Measurements from ENCODE around the gene MBTPS1. TPM values are rescaled to one million over a fixed set of nuclear protein-coding genes. Genes with fewer than 3 reads are reported as not detected.

Gene MBTPS1
- total RNA-seq, 1 donor from 2014 or later: 95.6 TPM

GRCh38 chr16:84049403-84050060 lies 67.2 kb downstream of the MBTPS1 start:
- DNase-seq (ENCODE audit: low spot score in 2 of 2): no peak

GRCh38 chr16:84048871-84049270 lies 67.9 kb downstream of the MBTPS1 start:
- Histone ChIP-seq H3K4me3 (no peak overlapping the region), H3K4me1 (no peaks in the 10 kb centered on the region), H3K9me3 (no peaks in the 10 kb centered on the region), H3K27me3 (no peaks in the 10 kb centered on the region), H3K27ac (no peak overlapping the region), H3K36me3 (peaks cover 15 to 45% of the 10 kb centered on the region in 2 donors)
- no peak for TF ChIP-seq CTCF (IDR thresholded peaks at IDR 0.05)
- DNase-seq (ENCODE audit: low spot score in 2 of 2): no peak
- intact Hi-C loops (cut with DNase I): no loop called here

More at GRCh38 chr16:84049403-84050060, 67.2 kb downstream of the MBTPS1 start:
- Histone ChIP-seq H3K27me3 (no peaks in the 10 kb centered on the region), H3K27ac (no peak overlapping the region), H3K9me3 (no peaks in the 10 kb centered on the region), H3K4me1 (no peaks in the 10 kb centered on the region), H3K36me3 (peaks cover 21 to 51% of the 10 kb centered on the region in 2 donors), H3K4me3 (no peak overlapping the region)
- no peak for TF ChIP-seq CTCF (IDR thresholded peaks at IDR 0.05)
- intact Hi-C loops (cut with DNase I): no loop called here

- H3K36me3 ChIP-seq: peaks cover 14 to 39% of the 10 kb centered on the region in 2 donors
- intact Hi-C loops (cut with DNase I): no loop called here
- DNase-seq (ENCODE audit: low spot score in 2 of 2): no peak
Measured at GRCh38 chr16:84048270-84048669, 68.5 kb downstream of the MBTPS1 start.

GRCh38 chr16:84047626-84048025 lies 69.1 kb downstream of the MBTPS1 start:
- Histone ChIP-seq H3K4me1 (no peaks in the 10 kb centered on the region), H3K27ac (no peak overlapping the region), H3K27me3 (no peaks in the 10 kb centered on the region), H3K4me3 (no peak overlapping the region), H3K36me3 (peaks cover 12 to 32% of the 10 kb centered on the region in 2 donors), H3K9me3 (no peaks in the 10 kb centered on the region)
- intact Hi-C loops (cut with DNase I): no loop called here
- no peak for DNase-seq (ENCODE audit: low spot score in 2 of 2)
- no peak for TF ChIP-seq CTCF (IDR thresholded peaks at IDR 0.05)

More at GRCh38 chr16:84048270-84048669, 68.5 kb downstream of the MBTPS1 start:
- no peaks in the 10 kb centered on the region for H3K4me1 ChIP-seq
- H3K27ac ChIP-seq: no peak overlapping the region
- H3K9me3 ChIP-seq: no peaks in the 10 kb centered on the region
- no peak for TF ChIP-seq CTCF (IDR thresholded peaks at IDR 0.05)
- no peak overlapping the region for H3K4me3 ChIP-seq
- no peaks in the 10 kb centered on the region for H3K27me3 ChIP-seq

- H3K4me3 ChIP-seq: no peak overlapping the region
- DNase-seq (ENCODE audit: low spot score in 2 of 2): no peak
- no peaks in the 10 kb centered on the region for H3K27me3 ChIP-seq
- no peak for TF ChIP-seq CTCF (IDR thresholded peaks at IDR 0.05)
- H3K4me1 ChIP-seq: no peaks in the 10 kb centered on the region
- H3K36me3 ChIP-seq: peaks cover 8 to 28% of the 10 kb centered on the region in 2 donors
- intact Hi-C loops (cut with DNase I): no loop called here
- no peaks in the 10 kb centered on the region for H3K9me3 ChIP-seq
- H3K27ac ChIP-seq: no peak overlapping the region
Measured at GRCh38 chr16:84047206-84047605, 69.5 kb downstream of the MBTPS1 start.

Measured in ascending aorta (tissue), 2 donors.